Measurements from ENCODE around the gene ZPBP2.

- TF ChIP-seq, protein P1, sequence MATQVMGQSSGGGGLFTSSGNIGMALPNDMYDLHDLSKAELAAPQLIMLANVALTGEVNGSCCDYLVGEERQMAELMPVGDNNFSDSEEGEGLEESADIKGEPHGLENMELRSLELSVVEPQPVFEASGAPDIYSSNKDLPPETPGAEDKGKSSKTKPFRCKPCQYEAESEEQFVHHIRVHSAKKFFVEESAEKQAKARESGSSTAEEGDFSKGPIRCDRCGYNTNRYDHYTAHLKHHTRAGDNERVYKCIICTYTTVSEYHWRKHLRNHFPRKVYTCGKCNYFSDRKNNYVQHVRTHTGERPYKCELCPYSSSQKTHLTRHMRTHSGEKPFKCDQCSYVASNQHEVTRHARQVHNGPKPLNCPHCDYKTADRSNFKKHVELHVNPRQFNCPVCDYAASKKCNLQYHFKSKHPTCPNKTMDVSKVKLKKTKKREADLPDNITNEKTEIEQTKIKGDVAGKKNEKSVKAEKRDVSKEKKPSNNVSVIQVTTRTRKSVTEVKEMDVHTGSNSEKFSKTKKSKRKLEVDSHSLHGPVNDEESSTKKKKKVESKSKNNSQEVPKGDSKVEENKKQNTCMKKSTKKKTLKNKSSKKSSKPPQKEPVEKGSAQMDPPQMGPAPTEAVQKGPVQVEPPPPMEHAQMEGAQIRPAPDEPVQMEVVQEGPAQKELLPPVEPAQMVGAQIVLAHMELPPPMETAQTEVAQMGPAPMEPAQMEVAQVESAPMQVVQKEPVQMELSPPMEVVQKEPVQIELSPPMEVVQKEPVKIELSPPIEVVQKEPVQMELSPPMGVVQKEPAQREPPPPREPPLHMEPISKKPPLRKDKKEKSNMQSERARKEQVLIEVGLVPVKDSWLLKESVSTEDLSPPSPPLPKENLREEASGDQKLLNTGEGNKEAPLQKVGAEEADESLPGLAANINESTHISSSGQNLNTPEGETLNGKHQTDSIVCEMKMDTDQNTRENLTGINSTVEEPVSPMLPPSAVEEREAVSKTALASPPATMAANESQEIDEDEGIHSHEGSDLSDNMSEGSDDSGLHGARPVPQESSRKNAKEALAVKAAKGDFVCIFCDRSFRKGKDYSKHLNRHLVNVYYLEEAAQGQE (IDR thresholded peaks at IDR 0.05; ENCODE audit: borderline replicate concordance): no peak
- no peak for TF ChIP-seq EP300 (conservative IDR thresholded peaks at IDR 0.05; ENCODE audit: poor library complexity, severe bottlenecking)
- no peak for TF ChIP-seq CTCF (IDR thresholded peaks at IDR 0.05; ENCODE audit: poor library complexity, severe bottlenecking)
- TF ChIP-seq EZH2 (IDR thresholded peaks at IDR 0.05; ENCODE audit: borderline replicate concordance, insufficient read depth, low read length, poor library complexity, severe bottlenecking): no peak
- no peak for TF ChIP-seq POLR2AphosphoS5 (IDR thresholded peaks at IDR 0.05)
- no peak for TF ChIP-seq MXI1 (conservative IDR thresholded peaks at IDR 0.05; ENCODE audit: poor library complexity, severe bottlenecking)
- TF ChIP-seq TAF1 (IDR thresholded peaks at IDR 0.05; ENCODE audit: low read depth): no peak
- no peak for TF ChIP-seq RAD21 (conservative IDR thresholded peaks at IDR 0.05)
- no peak for TF ChIP-seq SMC3 (conservative IDR thresholded peaks at IDR 0.05; ENCODE audit: poor library complexity)
Measured at GRCh38 chr17:39915559-39915958, 47.6 kb downstream of the ZPBP2 start.

All from neural cell (in vitro differentiated cells).